ENCODE results near the gene CD164L2.

Gene CD164L2

GRCh38 chr1:27379564-27380122 is 3.5 kb downstream of the CD164L2 start:
- no peak for DNase-seq (ENCODE audit: low spot score)
- in situ Hi-C loops (cut with MboI; ENCODE audit: low pct_unique_long_range_greater_than_20kb, low sequenced_read_pairs, unreplicated experiment) = loop anchor here (10.0 kb wide), 1 partner anchor 65 kb away; no protein-coding TSS in a partner anchor
- no peak for TF ChIP-seq CTCF (IDR thresholded peaks at IDR 0.05; ENCODE audit: extremely low read depth, insufficient read depth, missing control alignments)

GRCh38 chr1:27377760-27378495 is 5.2 kb downstream of the CD164L2 start:
- DNase-seq (ENCODE audit: low spot score) = no peak
- in situ Hi-C loops (cut with MboI; ENCODE audit: low pct_unique_long_range_greater_than_20kb, low sequenced_read_pairs, unreplicated experiment) = loop anchor here (10.0 kb wide), 1 partner anchor 63 kb away; no protein-coding TSS in a partner anchor
- no peak for TF ChIP-seq CTCF (IDR thresholded peaks at IDR 0.05; ENCODE audit: extremely low read depth, insufficient read depth, missing control alignments)

- no peak for TF ChIP-seq CTCF (IDR thresholded peaks at IDR 0.05; ENCODE audit: extremely low read depth, insufficient read depth, missing control alignments)
- DNase-seq (ENCODE audit: low spot score) = no peak
- in situ Hi-C loops (cut with MboI; ENCODE audit: low pct_unique_long_range_greater_than_20kb, low sequenced_read_pairs, unreplicated experiment) = loop anchor here (10.0 kb wide), 1 partner anchor 60 kb away; no protein-coding TSS in a partner anchor
Observed at GRCh38 chr1:27374362-27375086, 8.6 kb downstream of the CD164L2 start, which contains the start of gene FCN3. TSS of gene FCN3 (minus strand) at chr1:27374824. CDS start at chr1:27374818, 6 bp downstream.

GRCh38 chr1:27372808-27373690 is 10.1 kb downstream of the CD164L2 start:
- DNase-seq (ENCODE audit: low spot score) = no peak
- peak; percentile 27 for TF ChIP-seq CTCF (IDR thresholded peaks at IDR 0.05; ENCODE audit: extremely low read depth, insufficient read depth, missing control alignments)
- in situ Hi-C loops (cut with MboI; ENCODE audit: low pct_unique_long_range_greater_than_20kb, low sequenced_read_pairs, unreplicated experiment) = loop anchor here (10.0 kb wide), 1 partner anchor 58 kb away; no protein-coding TSS in a partner anchor

GRCh38 chr1:27372022-27372807 is 10.9 kb downstream of the CD164L2 start:
- no peak for DNase-seq (ENCODE audit: low spot score)
- no peak for TF ChIP-seq CTCF (IDR thresholded peaks at IDR 0.05; ENCODE audit: extremely low read depth, insufficient read depth, missing control alignments)
- in situ Hi-C loops (cut with MboI; ENCODE audit: low pct_unique_long_range_greater_than_20kb, low sequenced_read_pairs, unreplicated experiment) = loop anchor here (10.0 kb wide), 1 partner anchor 57 kb away; no protein-coding TSS in a partner anchor
